Measurements from ENCODE around the gene RIBC1. TPM values are rescaled to one million over a fixed set of nuclear protein-coding genes. Genes with fewer than 3 reads are reported as not detected.
A peak's percentile ranks its signal among the peaks of the same experiment; 100 is the strongest.

Gene RIBC1
- total RNA-seq, 6 experiments from 2014 or later, result 0.21 to 0.43 (median 0.36) TPM

DNA sequence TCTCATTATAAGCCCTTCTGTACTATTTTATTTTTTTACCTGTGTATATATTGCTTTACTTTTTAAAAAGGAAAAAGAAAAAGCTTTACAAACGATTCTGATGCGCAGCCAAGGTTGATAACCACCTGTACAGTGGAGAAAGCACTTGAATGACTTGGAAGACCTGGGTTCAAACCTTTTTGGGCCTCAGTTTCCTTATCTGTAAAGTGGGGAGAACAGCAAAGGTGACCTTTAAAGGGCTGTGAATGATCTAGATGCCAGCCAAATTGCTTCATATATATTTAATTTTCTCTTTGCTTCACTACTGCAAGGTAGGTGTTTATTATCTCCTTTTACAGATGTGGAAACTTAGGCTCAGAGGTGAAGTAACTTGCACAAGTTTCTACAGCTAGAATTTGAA is 45.2 kb upstream of the RIBC1 start:
- Mint-ChIP-seq H3K4me1 (ENCODE audit: low read depth) (peaks cover 11% of the 10 kb centered on the region), H3K36me3 (ENCODE audit: low read depth) (peaks cover 10% of the 10 kb centered on the region; the same call in 1 of the 2 replicates), H3K27me3 (ENCODE audit: insufficient read depth) (no peaks in the 10 kb centered on the region; the same call in 1 of the 2 replicates), H3K9me3 (no peaks in the 10 kb centered on the region), H3K27ac (no peak overlapping the region), H3K4me3 (no peak overlapping the region)
- no peak for TF ChIP-seq CTCF (IDR thresholded peaks at IDR 0.05)
- DNase-seq, result no peak

- no peaks in the 10 kb centered on the region for H3K9me3 Mint-ChIP-seq
- H3K27ac Mint-ChIP-seq, result no peak overlapping the region
- TF ChIP-seq CTCF (IDR thresholded peaks at IDR 0.05), result no peak
- peaks cover 15% of the 10 kb centered on the region for H3K4me1 Mint-ChIP-seq (ENCODE audit: low read depth)
- no peaks in the 10 kb centered on the region; the same call in 1 of the 2 replicates for H3K27me3 Mint-ChIP-seq (ENCODE audit: insufficient read depth)
- DNase-seq, result no peak
- H3K4me3 Mint-ChIP-seq, result no peak overlapping the region
- peaks cover 10% of the 10 kb centered on the region; the same call in 1 of the 2 replicates for H3K36me3 Mint-ChIP-seq (ENCODE audit: low read depth)
Observed at GRCh38 chrX:53379008-53379710, 43.5 kb upstream of the RIBC1 start.

- DNase-seq, result no peak
- H3K36me3 Mint-ChIP-seq (ENCODE audit: low read depth), result peaks cover 10% of the 10 kb centered on the region; the same call in 1 of the 2 replicates
- H3K27ac Mint-ChIP-seq, result no peak overlapping the region
- TF ChIP-seq CTCF (IDR thresholded peaks at IDR 0.05), result no peak
- H3K9me3 Mint-ChIP-seq, result no peaks in the 10 kb centered on the region
- no peak overlapping the region for H3K4me3 Mint-ChIP-seq
- H3K4me1 Mint-ChIP-seq (ENCODE audit: low read depth), result peaks cover 9% of the 10 kb centered on the region
- H3K27me3 Mint-ChIP-seq (ENCODE audit: insufficient read depth), result no peaks in the 10 kb centered on the region; the same call in 1 of the 2 replicates
Observed at GRCh38 chrX:53379747-53380146, 42.9 kb upstream of the RIBC1 start.

DNA sequence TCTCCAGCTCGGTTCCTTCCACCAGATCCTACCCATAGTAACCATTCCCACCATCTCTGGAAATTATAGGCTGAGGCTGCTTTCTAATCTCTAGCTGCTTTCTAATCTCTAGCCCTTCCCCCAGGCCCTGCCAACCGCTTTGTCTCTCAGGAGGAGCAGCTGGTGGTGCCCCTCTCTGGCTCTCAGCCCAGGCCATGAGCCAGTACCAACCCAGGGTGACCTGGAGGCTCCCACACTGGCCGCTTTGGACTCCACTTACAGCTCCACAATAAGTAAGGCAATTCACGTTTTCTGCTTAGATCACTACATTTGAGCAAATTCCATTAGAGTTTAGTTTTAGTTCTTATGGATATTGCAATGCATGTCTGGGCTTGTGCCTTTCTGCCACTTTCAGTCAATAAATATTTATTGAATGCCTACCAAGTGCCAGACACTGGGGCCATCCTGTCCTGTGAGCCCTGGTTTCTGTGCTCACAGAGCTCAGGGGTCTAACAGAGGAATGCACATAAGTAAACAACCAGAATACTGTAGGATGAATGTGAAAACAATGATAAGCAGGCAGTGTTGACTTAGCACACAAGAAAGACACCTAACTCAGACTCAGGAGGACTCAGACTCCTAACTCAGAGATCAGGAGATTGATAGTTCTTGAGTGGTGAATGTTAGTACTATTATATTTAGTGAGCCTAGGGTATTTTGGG is 39.1 kb upstream of the RIBC1 start:
- Mint-ChIP-seq H3K27me3 (ENCODE audit: insufficient read depth) (no peaks in the 10 kb centered on the region; the same call in 1 of the 2 replicates), H3K9me3 (no peaks in the 10 kb centered on the region), H3K4me1 (ENCODE audit: low read depth) (peaks cover 12% of the 10 kb centered on the region), H3K36me3 (ENCODE audit: low read depth) (peaks cover 5% of the 10 kb centered on the region; the same call in 1 of the 2 replicates), H3K4me3 (no peak overlapping the region), H3K27ac (peak overlapping the region; percentile 53)
- no peak for TF ChIP-seq CTCF (IDR thresholded peaks at IDR 0.05)
- DNase-seq, result no peak

GRCh38 chrX:53395605-53396298 is 26.9 kb upstream of the RIBC1 start:
- Mint-ChIP-seq H3K9me3 (no peaks in the 10 kb centered on the region), H3K27me3 (ENCODE audit: insufficient read depth) (no peaks in the 10 kb centered on the region), H3K4me3 (no peak overlapping the region; the same call in 1 of the 2 replicates), H3K4me1 (ENCODE audit: low read depth) (no peaks in the 10 kb centered on the region; the same call in 1 of the 2 replicates), H3K36me3 (ENCODE audit: low read depth) (peaks cover 4% of the 10 kb centered on the region; the same call in 1 of the 2 replicates), H3K27ac (peak overlapping the region; percentile 36)
- no peak for TF ChIP-seq CTCF (IDR thresholded peaks at IDR 0.05)
- no peak for DNase-seq

All from HFFc6 (cell line).